LoVo (cell line): Measurements from ENCODE around the gene PTTG1IP.

Source experiments
- DNase-seq: peaks from one replicate; pipeline ENCODE4 v3.0.0-alpha.2; 2016; ENCODE audit warnings: low spot score

PTTG1IP gene

GRCh38 chr21:44800103-44800502 lies 73.4 kb downstream of the PTTG1IP start:
- DNase-seq = peak; percentile 42

- DNase-seq = no peak
These were observed 73.8 kb downstream of the PTTG1IP start for GRCh38 chr21:44799646-44800045.
